MCF 10A (cell line): Measurements from ENCODE around the gene CWC25. TPM values are rescaled to one million over a fixed set of nuclear protein-coding genes. Genes with fewer than 3 reads are reported as not detected.

Experiments
- BruUV-seq: library from RNA; stranded (reverse); fragments of 400-500 nt; replicated peaks from 2 replicates; lab custom pipeline; 2021; lab: Mats Ljungman, UMichigan
- CTCF ChIA-PET: fragments of 300-600 bp; sonication (Branson Sonifier 250); formaldehyde crosslinking; extraction: SDS; loops from one replicate; lab custom pipeline; 2021; ENCODE audit warnings: antibody characterized with exemption, inconsistent platforms; lab: Yijun Ruan, JAX
- POLR2A ChIA-PET: fragments of 300-600, 350-650 bp; sonication (Branson Sonifier 250); formaldehyde crosslinking; extraction: SDS; loops from one replicate; lab custom pipeline; 2020; ENCODE audit warnings: antibody characterized with exemption, inconsistent platforms; lab: Yijun Ruan, JAX
- DNase-seq: peaks from one replicate; pipeline ENCODE4 v3.0.0-alpha.2; 2018; ENCODE audit not compliant: unreplicated experiment
- H3K27ac Mint-ChIP-seq: one replicate; pipeline ENCODE4 v1.8.0; 2022; ENCODE audit warnings: mild to moderate bottlenecking, low read depth, mixed read lengths; ENCODE audit not compliant: unreplicated experiment
- H3K27me3 Mint-ChIP-seq: one replicate; pipeline ENCODE4 v1.8.0; 2022; ENCODE audit warnings: mixed read lengths; ENCODE audit not compliant: insufficient read depth, unreplicated experiment
- H3K36me3 Mint-ChIP-seq: one replicate; pipeline ENCODE4 v1.8.0; 2022; ENCODE audit warnings: mild to moderate bottlenecking, moderate library complexity, mixed read lengths; ENCODE audit not compliant: insufficient read depth, unreplicated experiment
- H3K4me1 Mint-ChIP-seq: one replicate; pipeline ENCODE4 v1.8.0; 2022; ENCODE audit warnings: mixed read lengths; ENCODE audit not compliant: insufficient read depth, unreplicated experiment
- H3K4me3 Mint-ChIP-seq: one replicate; pipeline ENCODE4 v1.8.0; 2022; ENCODE audit warnings: mild to moderate bottlenecking, moderate library complexity, mixed read lengths; ENCODE audit not compliant: unreplicated experiment
- H3K9me3 Mint-ChIP-seq: one replicate; pipeline ENCODE4 v1.8.0; 2022; ENCODE audit warnings: mixed read lengths; ENCODE audit not compliant: unreplicated experiment
- CTCF ChIP-seq: fragments of 200-600 bp; IDR thresholded peaks from one replicate; pipeline ENCODE4 v1.8.0; 2022; ENCODE audit warnings: antibody characterized with exemption, mild to moderate bottlenecking; ENCODE audit not compliant: unreplicated experiment
- intact Hi-C: fragments of 100-400 bp; cut with micrococcal nuclease; formaldehyde crosslinking; loops from 2 replicates; pipeline ENCODE4 v1.14.1; 2022
- total RNA-seq: library from RNA; stranded (reverse); gene quantifications from 2 replicates; pipeline ENCODE4 v1.2.3, GENCODE V29; 2022

CWC25 gene
- total RNA-seq, 1 experiment from 2014 or later: 23.4 TPM

GRCh38 chr17:38768417-38768816 lies 56.7 kb downstream of the CWC25 start:
- peaks cover 91% of the 10 kb centered on the region for H3K36me3 Mint-ChIP-seq
- intact Hi-C loops: no loop called here
- H3K4me1 Mint-ChIP-seq: peaks cover 4% of the 10 kb centered on the region
- BruUV-seq: no TSS peak
- no peak for DNase-seq
- H3K9me3 Mint-ChIP-seq: no peaks in the 10 kb centered on the region
- POLR2A ChIA-PET: interaction anchor here (0.9 kb wide), 1 partner anchor 85 kb away, joined by 3 read pairs; the partner anchor contains the start of gene RPL23
- no peak for TF ChIP-seq CTCF
- CTCF ChIA-PET: interaction anchor here (0.7 kb wide), 1 partner anchor 961 kb away, joined by 3 read pairs; no protein-coding TSS in a partner anchor
- no peak overlapping the region for H3K27ac Mint-ChIP-seq
- H3K4me3 Mint-ChIP-seq: no peak overlapping the region
- H3K27me3 Mint-ChIP-seq: no peaks in the 10 kb centered on the region

- no peak for TF ChIP-seq CTCF
- Mint-ChIP-seq H3K27me3 (no peaks in the 10 kb centered on the region), H3K4me1 (peaks cover 4% of the 10 kb centered on the region), H3K36me3 (peaks cover 91% of the 10 kb centered on the region), H3K27ac (no peak overlapping the region), H3K9me3 (no peaks in the 10 kb centered on the region), H3K4me3 (no peak overlapping the region)
- ChIA-PET CTCF (no interaction called here), POLR2A (interaction anchor here (1.0 to 3.2 kb wide), 2 partner anchors 13 to 15 kb away, joined by 3 to 21 read pairs; partner anchors contain the start of gene PSMB3)
- intact Hi-C loops: no loop called here
- DNase-seq: no peak
- no TSS peak for BruUV-seq
Observed at GRCh38 chr17:38766341-38766740, 58.8 kb downstream of the CWC25 start.

GRCh38 chr17:38762231-38762630 lies 62.9 kb downstream of the CWC25 start:
- peaks cover 4% of the 10 kb centered on the region for H3K4me1 Mint-ChIP-seq
- no peak for DNase-seq
- intact Hi-C loops: no loop called here
- CTCF ChIA-PET: interaction anchor here (0.6 to 1.6 kb wide), 4 partner anchors 28 to 325 kb away, joined by 3 to 5 read pairs (median 4); partner anchors contain the start of gene PIP4K2B
- no peaks in the 10 kb centered on the region for H3K27me3 Mint-ChIP-seq
- no TSS peak for BruUV-seq
- no peak overlapping the region for H3K27ac Mint-ChIP-seq
- peaks cover 97% of the 10 kb centered on the region for H3K36me3 Mint-ChIP-seq
- POLR2A ChIA-PET: interaction anchor here (0.7 to 2.7 kb wide), 2 partner anchors 10 to 11 kb away, joined by 3 to 10 read pairs; partner anchors contain the start of gene PSMB3
- TF ChIP-seq CTCF: no peak
- H3K9me3 Mint-ChIP-seq: no peaks in the 10 kb centered on the region
- H3K4me3 Mint-ChIP-seq: no peak overlapping the region

- peaks cover 4% of the 10 kb centered on the region for H3K4me1 Mint-ChIP-seq
- intact Hi-C loops: no loop called here
- H3K27ac Mint-ChIP-seq: no peak overlapping the region
- ChIA-PET POLR2A (interaction anchor here (2.7 kb wide), 1 partner anchor 10 kb away, joined by 10 read pairs; the partner anchor contains the start of gene PSMB3), CTCF (interaction anchor here (0.6 to 1.6 kb wide), 3 partner anchors 27 to 325 kb away, joined by 3 to 5 read pairs (median 4); partner anchors contain the start of gene PIP4K2B)
- peaks cover 99% of the 10 kb centered on the region for H3K36me3 Mint-ChIP-seq
- TF ChIP-seq CTCF: no peak
- BruUV-seq: no TSS peak
- no peak overlapping the region for H3K4me3 Mint-ChIP-seq
- H3K27me3 Mint-ChIP-seq: no peaks in the 10 kb centered on the region
- DNase-seq: peak; percentile 32
- no peaks in the 10 kb centered on the region for H3K9me3 Mint-ChIP-seq
Observed at GRCh38 chr17:38761612-38762011, 63.5 kb downstream of the CWC25 start.
